Stimulated activated naive CD8-positive, alpha-beta T cell treated with anti-CD3 and anti-CD28 coated beads, Interleukin-15, amount 100 ng/mL, for 72 hours (primary cell): ENCODE results near the gene ZNF576.
"Not testable (repeated sequence)": the region's sequence is repeated elsewhere in the genome, so short reads cannot be mapped to it uniquely, and the experiment has no call there.

ENCODE experiments used
- ATAC-seq: fragments of 150-1000 bp; cut with Tn5 transposase; 2 replicates; pipeline ENCODE4 v1.10.0; 2021; ENCODE audit warnings: mild to moderate bottlenecking, moderate library complexity
- DNase-seq, 2 donors: peaks; one replicate each; pipeline ENCODE4 v3.0.0; 2021 to 2022
- H3K27ac Mint-ChIP-seq, 2 donors: one replicate each; pipeline ENCODE4 v1.8.0; 2022; ENCODE audit warnings: mild to moderate bottlenecking in 2 of 2, mixed read lengths in 2 of 2, moderate library complexity in 2 of 2
- H3K27me3 Mint-ChIP-seq: one replicate; pipeline ENCODE4 v1.8.0; 2022; ENCODE audit warnings: mixed read lengths
- H3K4me1 Mint-ChIP-seq: one replicate; pipeline ENCODE4 v1.8.0; 2022; ENCODE audit warnings: mild to moderate bottlenecking, mixed read lengths
- H3K4me3 Mint-ChIP-seq, 2 donors: one replicate each; pipeline ENCODE4 v1.8.0; 2022; ENCODE audit warnings: mild to moderate bottlenecking in 2 of 2, mixed read lengths in 2 of 2, moderate library complexity in 1 of 2
- H3K9me3 Mint-ChIP-seq, 2 donors: one replicate each; pipeline ENCODE4 v1.8.0; 2022; ENCODE audit warnings: mixed read lengths in 2 of 2

ZNF576 gene

DNA sequence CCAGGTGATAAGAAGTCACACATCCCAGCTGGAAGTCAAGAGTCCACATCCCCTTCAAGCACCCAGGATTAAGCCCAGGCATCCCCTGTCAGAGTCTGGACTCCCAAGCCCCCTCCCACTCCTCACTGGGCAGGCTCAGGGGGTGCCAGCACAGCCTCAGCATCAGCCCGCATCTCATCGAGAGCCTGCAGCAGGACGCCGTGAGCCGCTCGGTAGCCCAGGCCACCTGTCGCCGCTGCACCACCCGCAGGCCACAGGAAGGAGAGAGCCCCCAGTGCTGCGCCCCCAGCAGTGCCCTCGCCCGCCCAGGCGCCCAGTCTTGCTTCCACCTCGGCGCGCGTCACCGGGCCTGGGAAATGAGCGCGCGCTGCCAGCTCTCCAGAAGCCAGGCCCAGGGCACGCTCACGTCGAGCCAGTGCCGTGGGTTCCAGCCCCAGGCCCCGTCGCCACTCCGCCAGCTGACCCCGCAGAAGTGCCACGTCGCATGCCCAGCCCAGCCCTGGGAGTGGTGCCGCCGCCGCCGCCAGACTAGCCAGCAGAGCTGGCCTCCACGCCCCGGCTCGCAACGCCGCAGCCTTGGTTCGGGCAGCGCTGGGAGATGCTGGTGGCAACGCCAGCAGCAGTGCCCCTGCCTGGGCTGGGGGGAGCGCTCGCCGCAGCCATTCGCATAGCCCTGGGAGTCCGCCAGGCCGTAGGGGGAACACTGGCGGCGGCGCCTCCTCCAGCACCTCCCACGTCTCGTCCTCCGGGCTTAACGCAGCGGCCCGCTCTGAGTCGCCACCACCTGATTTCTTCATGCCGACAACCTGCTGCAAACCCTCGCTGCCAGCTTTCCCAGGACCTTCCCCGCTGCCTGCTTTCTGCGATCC, 4.3 kb upstream of the ZNF576 start:
- Mint-ChIP-seq H3K9me3 (no peaks in the 10 kb centered on the region), H3K4me3 (no peak overlapping the region), H3K4me1 (peaks cover 54% of the 10 kb centered on the region), H3K27ac (peak overlapping the region in 1 of 2 donors; percentile 97), H3K27me3 (no peaks in the 10 kb centered on the region)
- ATAC-seq: no peak
- no peak for DNase-seq

DNA sequence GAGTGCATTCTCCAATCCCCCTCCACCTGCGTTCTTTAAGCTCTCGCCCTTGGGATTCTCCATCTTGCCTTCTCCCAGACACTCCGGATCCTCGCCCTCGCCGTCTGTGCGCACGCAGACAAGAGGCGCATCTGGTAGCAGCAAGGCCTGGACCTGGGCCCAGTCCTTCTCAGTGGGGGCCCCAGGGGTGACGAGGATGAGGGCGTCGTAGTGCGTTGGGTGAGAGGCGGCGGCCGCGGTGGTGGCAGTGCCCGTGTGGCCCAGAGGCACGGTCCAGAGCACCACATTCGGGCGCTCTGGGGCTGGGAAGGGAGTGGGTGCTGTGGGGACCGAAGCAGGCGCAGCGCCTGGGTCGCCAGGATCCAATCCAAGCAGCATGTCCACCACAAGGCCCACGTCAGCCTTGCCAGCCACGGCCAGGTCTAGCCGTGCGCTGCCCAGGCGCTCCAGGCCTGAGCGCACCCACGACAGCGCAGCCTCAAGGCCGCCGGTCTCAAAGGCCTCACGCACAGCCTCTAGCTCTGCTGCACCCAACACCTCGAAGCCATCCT, 3.5 kb upstream of the ZNF576 start:
- H3K4me3 Mint-ChIP-seq: no peak overlapping the region
- ATAC-seq (no peak), DNase-seq (no peak)
- no peaks in the 10 kb centered on the region for H3K27me3 Mint-ChIP-seq
- H3K27ac Mint-ChIP-seq: peak overlapping the region in 1 of 2 donors; percentile 97
- peaks cover 62% of the 10 kb centered on the region for H3K4me1 Mint-ChIP-seq
- no peaks in the 10 kb centered on the region for H3K9me3 Mint-ChIP-seq

DNA sequence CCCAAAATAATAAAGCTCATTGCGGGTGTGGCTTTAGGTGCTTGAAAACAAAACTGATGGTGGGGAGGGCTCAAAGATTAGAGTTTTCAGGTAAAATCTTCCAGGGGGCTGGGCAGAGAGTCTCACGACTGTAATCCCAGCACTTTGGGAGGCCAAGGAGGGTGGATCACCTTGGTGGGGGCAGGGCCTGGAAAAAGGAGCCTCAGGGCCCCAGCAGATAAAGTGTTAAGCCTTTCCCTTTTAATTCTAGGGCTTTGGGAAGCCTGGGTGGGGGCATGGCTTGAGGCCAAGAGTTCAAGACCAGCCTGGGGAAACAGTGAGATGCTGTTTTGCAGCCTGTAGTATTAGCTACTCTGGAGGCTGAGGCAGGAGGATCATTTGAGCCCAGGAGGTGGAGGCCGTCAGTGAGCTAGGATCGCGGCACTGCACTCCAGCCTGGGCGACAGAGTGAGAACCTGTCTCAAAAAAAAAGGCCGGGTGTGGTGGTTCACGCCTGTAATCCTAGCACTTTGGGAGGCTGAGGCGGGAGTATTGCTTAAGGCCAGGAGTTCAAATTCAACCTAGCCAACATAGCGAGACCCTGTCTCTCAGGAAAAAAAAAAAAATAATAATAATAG, 2.2 kb upstream of the ZNF576 start:
- no peak for ATAC-seq
- Mint-ChIP-seq H3K4me3 (peak overlapping the region; percentile 49 to 92), H3K27me3 (no peaks in the 10 kb centered on the region), H3K27ac (no peak overlapping the region), H3K9me3 (no peaks in the 10 kb centered on the region), H3K4me1 (peaks cover 74% of the 10 kb centered on the region)
- DNase-seq: no peak

DNA sequence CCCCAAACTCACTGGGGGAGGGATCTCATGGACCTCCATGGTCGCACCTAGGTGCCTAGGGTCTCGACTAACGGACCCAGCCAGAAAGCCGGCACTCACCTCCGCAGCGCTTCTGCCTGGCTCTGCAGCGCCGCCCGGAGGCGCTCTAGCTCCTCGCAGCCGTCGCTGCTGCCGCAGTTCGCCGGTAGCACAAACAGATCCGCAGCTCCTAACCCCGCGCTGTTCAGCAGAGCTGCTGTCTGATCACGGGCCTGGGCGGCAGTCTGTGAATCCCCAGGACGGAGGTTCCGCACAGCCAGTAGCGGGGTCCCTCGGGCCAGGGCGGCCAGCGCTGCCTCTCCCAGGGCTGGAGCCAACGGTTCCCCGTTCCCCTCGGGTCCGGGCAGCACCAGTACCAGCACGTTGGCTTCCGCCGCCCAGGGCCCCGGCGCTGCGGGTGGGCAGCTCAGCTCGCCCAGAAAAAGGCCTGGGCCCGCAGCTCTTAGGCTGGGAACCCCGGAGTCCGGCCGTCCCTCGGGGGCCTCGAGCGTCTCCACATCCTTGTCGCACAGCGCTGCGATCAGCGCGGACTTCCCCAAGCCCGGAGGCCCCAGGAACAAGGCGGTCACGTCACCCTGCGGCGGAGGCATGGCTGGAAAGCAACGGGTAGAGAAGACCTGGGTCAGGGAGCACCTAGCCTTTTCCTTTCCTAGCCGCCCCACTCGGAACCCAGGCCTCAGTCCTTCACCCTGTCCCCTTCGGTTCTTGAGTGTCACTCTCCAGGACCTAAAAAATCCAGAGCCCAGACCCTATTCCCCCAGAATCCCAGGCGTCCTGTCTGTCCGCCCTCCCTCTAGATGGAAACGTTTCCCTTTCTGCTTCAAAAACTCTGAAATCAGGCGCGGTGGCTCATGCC, 1.4 kb upstream of the ZNF576 start:
- Mint-ChIP-seq H3K27ac (peak overlapping the region; percentile 99 to 100), H3K4me1 (peaks cover 70% of the 10 kb centered on the region), H3K4me3 (peak overlapping the region; percentile 92 to 98), H3K9me3 (no peaks in the 10 kb centered on the region), H3K27me3 (no peaks in the 10 kb centered on the region)
- ATAC-seq (peak; percentile 71), DNase-seq (peak; percentile 74 to 80)

DNA sequence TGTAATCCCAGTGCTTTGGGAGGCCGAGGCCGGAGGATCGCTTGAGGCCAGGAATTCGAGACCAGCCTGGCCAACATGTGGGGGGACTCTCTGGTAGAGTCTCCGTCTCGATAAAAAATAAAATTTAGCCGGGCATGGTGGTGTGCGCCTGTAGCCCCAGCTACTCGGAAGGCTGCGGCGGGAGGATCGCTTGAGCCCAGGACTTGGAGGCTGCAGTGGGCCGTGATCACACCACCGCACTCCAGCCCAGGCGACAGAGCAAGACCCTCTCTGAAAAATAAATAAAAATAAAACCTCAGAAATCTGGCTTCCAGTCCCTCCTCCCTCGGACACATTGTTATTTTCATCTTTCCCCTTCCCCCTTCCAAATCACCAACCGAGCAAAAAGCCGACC, 793 bp upstream of the ZNF576 start:
- ATAC-seq: peak; percentile 44
- H3K4me3 Mint-ChIP-seq: peak overlapping the region; percentile 92 to 98
- no peaks in the 10 kb centered on the region for H3K9me3 Mint-ChIP-seq
- H3K4me1 Mint-ChIP-seq: peaks cover 64% of the 10 kb centered on the region
- DNase-seq: no peak
- peak overlapping the region; percentile 99 to 100 for H3K27ac Mint-ChIP-seq
- H3K27me3 Mint-ChIP-seq: no peaks in the 10 kb centered on the region

DNA sequence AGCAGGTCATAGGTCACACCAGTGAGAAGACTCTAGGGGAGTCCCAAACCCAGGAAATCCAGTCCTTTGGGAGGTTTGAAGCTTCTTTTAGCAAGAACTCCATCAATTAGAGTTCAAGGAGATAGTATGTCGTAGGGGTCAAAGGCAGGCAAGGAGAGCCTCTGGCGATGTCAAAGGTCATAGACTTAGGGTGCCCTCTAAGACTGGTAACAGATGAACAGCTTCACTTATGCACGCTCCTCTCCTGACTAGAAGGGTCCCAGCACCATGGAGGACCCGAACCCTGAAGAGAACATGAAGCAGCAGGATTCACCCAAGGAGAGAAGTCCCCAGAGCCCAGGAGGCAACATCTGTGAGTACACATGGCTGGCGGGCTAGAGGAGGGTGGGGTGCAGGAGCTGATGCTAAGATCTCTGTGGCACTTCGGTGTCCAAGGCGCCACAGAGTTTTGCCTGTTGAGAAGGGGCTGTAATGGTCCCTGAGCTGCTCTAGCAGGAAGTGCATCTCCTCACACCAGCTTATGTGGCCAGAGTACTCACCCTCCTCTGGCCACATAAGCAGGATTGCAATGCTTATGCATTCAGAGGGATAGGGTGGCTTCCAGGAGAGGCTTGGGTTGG, 557 bp downstream of the ZNF576 start:
- no peak for DNase-seq
- H3K27ac Mint-ChIP-seq: peak overlapping the region; percentile 99 to 100
- H3K4me3 Mint-ChIP-seq: peak overlapping the region; percentile 92 to 98

DNA sequence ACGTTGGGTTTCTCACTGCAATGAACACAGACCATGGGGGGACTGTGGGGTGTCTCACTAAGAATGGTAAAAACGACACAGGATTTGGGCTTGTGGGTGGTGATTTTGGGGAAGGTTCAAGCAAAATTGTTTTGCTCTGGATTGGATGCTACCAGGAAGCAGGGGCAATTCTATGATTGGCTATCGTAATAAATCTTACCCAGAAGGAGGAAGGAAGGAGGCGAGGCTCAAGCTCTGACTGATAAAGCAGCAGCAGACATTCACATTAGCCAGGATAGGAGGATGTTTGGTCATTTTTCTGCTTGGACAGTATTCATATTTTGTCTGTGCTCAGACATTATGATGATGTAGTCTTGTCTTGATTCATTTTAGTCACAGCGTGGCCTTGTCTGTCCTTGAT, 1.5 kb downstream of the ZNF576 start:
- DNase-seq: no peak
- Mint-ChIP-seq H3K4me1 (peaks cover 51% of the 10 kb centered on the region), H3K9me3 (no peaks in the 10 kb centered on the region), H3K27me3 (no peaks in the 10 kb centered on the region), H3K27ac (peak overlapping the region; percentile 66 to 100), H3K4me3 (peak overlapping the region; percentile 92 to 98)
- no peak for ATAC-seq

More for the DNA sequence above, 557 bp downstream of the ZNF576 start:
- Mint-ChIP-seq H3K4me1 (peaks cover 56% of the 10 kb centered on the region), H3K27me3 (no peaks in the 10 kb centered on the region), H3K9me3 (no peaks in the 10 kb centered on the region)
- no peak for ATAC-seq

DNA sequence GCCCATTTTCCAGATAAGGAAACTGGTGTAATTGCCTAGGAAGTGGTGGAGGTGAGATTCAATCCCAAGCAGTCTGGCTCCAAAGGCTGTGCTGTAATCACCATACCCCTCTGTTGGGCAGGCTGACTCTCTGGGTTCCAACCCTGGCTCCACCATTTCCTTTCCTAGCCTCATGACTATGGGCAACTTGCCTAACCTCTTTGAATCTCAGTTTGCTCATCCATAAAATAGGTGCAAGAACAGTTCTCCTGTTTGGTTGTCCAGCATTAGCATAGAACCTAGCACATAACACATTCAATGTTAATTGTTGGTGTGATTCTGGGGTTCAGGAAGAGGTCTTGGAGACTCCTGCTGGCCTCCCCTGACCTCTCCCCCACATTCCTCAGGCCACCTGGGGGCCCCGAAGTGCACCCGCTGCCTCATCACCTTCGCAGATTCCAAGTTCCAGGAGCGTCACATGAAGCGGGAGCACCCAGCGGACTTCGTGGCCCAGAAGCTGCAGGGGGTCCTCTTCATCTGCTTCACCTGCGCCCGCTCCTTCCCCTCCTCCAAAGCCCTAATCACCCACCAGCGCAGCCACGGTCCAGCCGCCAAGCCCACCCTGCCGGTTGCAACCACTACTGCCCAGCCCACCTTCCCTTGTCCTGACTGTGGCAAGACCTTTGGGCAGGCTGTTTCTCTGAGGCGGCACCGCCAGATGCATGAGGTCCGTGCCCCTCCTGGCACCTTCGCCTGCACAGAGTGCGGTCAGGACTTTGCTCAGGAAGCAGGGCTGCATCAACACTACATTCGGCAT, 2.2 kb downstream of the ZNF576 start:
- Mint-ChIP-seq H3K4me3 (no peak overlapping the region), H3K27me3 (no peaks in the 10 kb centered on the region), H3K4me1 (peaks cover 43% of the 10 kb centered on the region), H3K27ac (peak overlapping the region; percentile 13 to 67), H3K9me3 (no peaks in the 10 kb centered on the region)
- ATAC-seq (no peak), DNase-seq (no peak)

DNA sequence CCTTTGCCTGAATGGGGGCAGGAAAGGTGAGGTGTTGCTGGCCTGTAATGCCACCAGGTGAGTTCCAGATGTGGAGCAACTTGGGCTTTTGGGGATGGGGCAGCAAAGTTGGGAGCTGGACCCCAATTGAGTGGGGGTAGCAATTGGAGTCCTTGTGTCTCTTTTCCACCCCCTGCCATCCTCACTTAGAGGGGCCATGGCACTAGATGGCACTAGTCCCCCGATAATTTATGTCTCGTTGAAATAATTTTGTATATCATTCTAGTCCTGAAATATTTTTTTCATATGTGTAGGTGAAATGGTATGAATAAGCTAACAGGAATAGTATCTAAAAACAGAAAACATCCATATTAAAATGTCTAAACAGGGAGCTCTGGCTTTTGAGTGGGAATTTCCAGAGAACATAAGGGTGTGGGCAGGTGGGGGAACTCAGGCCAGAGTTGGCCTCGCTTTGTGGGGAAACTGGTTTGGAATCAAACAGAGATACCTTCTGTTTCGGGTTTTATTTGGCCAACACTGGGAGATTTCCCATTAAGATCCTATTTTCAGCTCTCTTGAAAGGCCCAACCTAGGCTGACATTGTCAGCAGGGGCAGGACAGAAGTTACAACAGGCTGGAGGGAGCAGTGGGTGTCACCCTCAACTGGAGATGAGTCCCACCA, 3.4 kb downstream of the ZNF576 start:
- no peak for ATAC-seq
- H3K4me1 Mint-ChIP-seq: peaks cover 33% of the 10 kb centered on the region
- no peaks in the 10 kb centered on the region for H3K9me3 Mint-ChIP-seq
- H3K4me3 Mint-ChIP-seq: no peak overlapping the region
- DNase-seq: no peak
- peak overlapping the region; percentile 11 to 27 for H3K27ac Mint-ChIP-seq
- no peaks in the 10 kb centered on the region for H3K27me3 Mint-ChIP-seq

DNA sequence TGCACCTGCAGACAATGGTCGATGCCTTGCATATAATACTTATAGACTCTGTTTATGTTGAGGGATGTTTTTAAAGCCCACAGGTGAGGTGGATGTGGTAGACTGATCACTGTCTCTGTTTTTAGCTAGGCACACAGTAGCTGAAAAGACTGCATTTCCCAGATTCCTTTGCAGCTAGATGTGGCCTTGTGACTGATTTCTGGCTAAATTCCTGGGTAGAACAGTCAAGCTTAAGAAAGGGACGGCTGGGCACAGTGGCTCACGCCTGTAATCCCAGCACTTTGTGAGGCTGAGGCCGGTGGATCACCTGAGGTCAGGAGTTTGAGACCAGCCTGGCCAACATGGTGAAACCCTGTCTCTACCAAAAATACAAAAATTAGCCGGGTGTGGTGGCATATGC, 3.9 kb downstream of the ZNF576 start:
- H3K27ac Mint-ChIP-seq, H3K27me3 Mint-ChIP-seq, DNase-seq, H3K9me3 Mint-ChIP-seq, ATAC-seq, H3K4me3 Mint-ChIP-seq: not testable (repeated sequence)
- peaks cover 33% of the 10 kb centered on the region for H3K4me1 Mint-ChIP-seq

DNA sequence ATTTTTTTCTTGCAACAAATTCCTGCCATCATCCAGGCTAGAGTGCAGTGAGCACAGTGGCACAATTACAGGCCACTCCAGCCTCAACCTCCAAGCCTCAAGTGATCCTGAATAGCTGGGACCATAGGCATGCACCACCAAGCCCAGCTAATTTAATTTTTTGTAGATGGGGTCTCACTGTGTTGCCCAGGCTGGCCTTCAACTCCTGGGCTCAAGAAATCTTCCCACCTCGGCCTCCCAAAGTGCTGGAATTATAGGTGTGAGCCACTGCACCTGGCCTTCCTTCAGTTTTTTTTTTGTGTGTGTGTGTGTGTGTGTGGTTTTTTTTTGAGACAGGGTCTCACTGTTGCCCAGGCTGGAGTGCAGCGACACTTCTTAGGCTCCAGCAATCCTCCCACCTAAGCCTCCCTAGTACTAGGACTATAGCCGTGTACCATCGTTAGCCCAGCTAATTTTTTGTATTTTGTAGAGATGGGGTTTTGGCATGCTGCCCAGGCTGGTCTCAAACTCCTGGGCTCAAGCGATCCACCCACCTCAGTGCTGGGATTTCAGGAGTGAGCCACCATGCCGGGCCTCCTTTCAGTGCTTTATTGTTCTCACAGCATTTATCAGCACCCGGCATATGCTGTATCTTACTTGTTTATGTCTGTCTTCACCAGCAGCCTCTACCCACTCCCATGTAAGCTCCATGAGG, 9.6 kb downstream of the ZNF576 start:
- Mint-ChIP-seq H3K27me3 (no peaks in the 10 kb centered on the region), H3K9me3 (no peaks in the 10 kb centered on the region), H3K4me1 (peaks cover 25% of the 10 kb centered on the region), H3K27ac (peak overlapping the region in 1 of 2 donors; percentile 81), H3K4me3 (no peak overlapping the region)
- no peak for DNase-seq
- no peak for ATAC-seq

DNA sequence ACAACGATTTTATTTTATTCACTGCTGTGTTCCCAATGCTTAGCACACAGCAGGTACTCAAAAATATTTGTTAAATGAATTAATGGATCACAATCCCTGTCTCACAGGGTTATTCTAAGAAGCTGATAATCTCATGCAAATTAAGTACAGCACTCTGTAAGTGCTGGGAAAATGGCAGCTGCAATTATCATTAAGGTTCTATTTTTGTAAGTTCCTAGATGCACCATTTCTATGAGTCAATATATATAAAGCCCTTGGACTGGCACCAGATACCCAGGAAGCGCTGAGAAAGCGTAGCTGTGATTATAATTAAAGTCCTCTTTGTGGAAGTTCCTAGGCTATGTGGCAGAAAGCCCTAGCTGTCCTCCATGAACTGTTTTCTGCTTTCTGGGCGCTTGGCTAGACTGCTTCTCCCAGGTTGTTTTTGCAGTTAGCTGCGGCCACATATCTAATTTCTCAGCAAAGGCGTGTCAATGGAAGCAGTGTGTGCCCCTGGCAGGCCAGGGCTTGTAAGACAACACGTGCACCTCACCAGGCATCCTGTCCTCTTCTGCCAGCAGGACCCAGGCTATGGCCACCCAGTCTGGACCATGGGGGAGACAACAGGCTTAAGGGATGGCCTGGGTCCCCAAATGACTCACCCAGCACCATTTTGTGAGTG, 10.3 kb downstream of the ZNF576 start:
- H3K9me3 Mint-ChIP-seq: no peaks in the 10 kb centered on the region
- no peak overlapping the region for H3K27ac Mint-ChIP-seq
- no peak for ATAC-seq
- no peaks in the 10 kb centered on the region for H3K27me3 Mint-ChIP-seq
- no peak overlapping the region for H3K4me3 Mint-ChIP-seq
- no peak for DNase-seq
- peaks cover 25% of the 10 kb centered on the region for H3K4me1 Mint-ChIP-seq
